ENCODE results near the gene GRIN1. TPM values are rescaled to one million over a fixed set of nuclear protein-coding genes. Genes with fewer than 3 reads are reported as not detected.

Gene GRIN1
- total RNA-seq, 1 donor from 2014 or later: not detected

DNA sequence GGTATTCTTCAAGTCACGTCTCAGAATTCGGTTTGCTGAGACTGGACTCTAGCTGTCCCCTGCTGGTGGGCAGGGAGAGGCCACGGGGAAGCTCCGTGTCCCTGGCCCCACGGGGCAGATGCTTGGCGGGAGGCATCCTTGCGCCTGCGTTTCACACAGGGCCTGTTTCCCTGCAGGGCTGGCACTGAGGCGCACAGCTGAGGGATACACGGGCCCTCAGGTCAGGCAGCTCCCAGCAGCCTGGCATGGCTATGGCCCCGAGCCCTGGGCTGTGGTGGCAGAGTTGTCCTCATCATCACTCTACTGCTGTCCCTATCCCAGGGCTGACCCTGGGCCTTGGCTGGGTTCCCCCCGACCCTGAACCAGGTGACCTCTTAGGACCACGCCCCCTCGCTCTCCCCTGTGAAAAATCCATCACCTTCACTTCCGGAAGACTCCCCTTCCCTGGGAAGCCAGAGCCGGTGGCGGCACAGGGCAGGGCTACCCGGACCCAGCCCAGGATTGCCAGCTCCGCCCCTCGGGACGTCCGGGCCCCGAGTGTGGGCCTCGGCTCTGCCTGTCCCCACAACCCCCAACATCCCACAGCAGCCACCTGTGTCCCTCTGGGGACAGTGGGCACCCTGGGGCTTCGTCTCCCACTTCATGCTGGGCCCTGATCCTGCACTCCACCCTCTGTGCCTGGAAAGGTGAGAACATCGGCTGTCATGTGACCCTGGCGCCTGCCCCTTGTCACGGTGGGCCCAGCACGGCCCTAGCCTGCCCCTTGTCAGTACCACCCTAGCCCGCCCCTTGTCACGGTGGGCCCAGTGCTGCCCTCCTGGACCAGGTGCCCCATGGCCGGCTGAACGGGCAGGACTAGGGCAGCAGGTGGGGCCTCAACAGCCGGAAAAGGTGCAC, 29.5 kb upstream of the GRIN1 start:
- H3K9me3 ChIP-seq (ENCODE audit: low read depth): no peaks in the 10 kb centered on the region
- H3K4me3 ChIP-seq: no peak overlapping the region
- Mint-ChIP-seq H3K4me3 (no peak overlapping the region), H3K4me1 (no peaks in the 10 kb centered on the region), H3K9me3 (no peaks in the 10 kb centered on the region), H3K27ac (no peak overlapping the region), H3K27me3 (ENCODE audit: insufficient read depth, low read depth) (peaks cover 8% of the 10 kb centered on the region), H3K36me3 (peaks cover 1% of the 10 kb centered on the region)
- no peaks in the 10 kb centered on the region for H4K20me1 ChIP-seq (ENCODE audit: low read depth)
- no peaks in the 10 kb centered on the region for H3F3A ChIP-seq (ENCODE audit: low read depth)
- peaks cover 23% of the 10 kb centered on the region for H3K27me3 ChIP-seq
- DNase-seq (ENCODE audit: low spot score): no peak
- no peaks in the 10 kb centered on the region for H3K36me3 ChIP-seq
- H3K4me1 ChIP-seq: peaks cover 4% of the 10 kb centered on the region
- H3K4me2 ChIP-seq: no peak overlapping the region
- no peak overlapping the region for H3K27ac ChIP-seq
- H2AFZ ChIP-seq (replicated peaks): no peak overlapping the region
- no peak overlapping the region for H3K9ac ChIP-seq
- no peaks in the 10 kb centered on the region for H3K79me2 ChIP-seq (ENCODE audit: low read depth)
- TF ChIP-seq EZH2 (IDR thresholded peaks at IDR 0.05) (no peak), EZH2phosphoT487 (IDR thresholded peaks at IDR 0.05) (no peak), CTCF (IDR thresholded peaks at IDR 0.05) (no peak)

DNA sequence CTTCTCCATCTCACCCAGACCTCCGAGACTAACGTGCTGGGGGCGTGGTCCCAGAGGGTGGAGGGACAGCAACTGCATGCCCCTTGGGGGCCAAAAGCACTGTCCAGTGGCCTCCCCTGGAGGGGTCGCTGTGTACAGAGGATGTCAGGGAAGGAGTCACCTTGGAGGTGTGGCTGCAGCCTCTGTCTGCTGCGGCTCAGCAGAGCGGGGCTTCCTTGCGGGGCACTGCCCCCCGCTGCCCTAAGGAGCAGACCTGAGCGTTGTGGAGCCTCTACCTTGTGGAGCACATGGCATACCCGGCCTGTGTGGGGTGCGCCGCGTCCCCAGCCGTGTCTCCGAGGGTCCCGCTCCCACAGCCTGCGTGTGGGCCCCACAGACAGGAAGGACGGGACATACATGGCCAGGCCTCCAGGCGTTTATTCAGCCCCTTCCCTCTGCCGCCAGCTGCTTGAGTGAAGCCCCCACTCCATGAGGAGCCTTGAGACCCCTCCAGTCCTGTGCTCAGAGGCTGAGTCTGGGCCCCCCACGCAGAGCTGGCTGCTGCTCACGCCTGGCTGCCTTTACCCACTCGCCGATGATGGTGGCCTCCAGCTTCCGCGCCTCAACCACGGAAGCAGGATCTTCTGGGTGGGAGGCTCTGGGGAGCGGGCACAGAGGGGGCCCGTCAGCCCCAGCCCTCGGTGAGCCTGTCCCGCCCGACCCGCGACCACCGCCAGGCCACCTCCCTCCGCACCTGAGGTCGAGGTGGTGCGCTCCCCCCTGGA, 28.6 kb upstream of the GRIN1 start:
- Mint-ChIP-seq H3K27ac (no peak overlapping the region), H3K9me3 (no peaks in the 10 kb centered on the region), H3K36me3 (no peaks in the 10 kb centered on the region), H3K4me1 (no peaks in the 10 kb centered on the region), H3K4me3 (no peak overlapping the region), H3K27me3 (ENCODE audit: insufficient read depth, low read depth) (peaks cover 5% of the 10 kb centered on the region)
- no peak overlapping the region for H3K4me3 ChIP-seq
- no peaks in the 10 kb centered on the region for H3K79me2 ChIP-seq (ENCODE audit: low read depth)
- peaks cover 8% of the 10 kb centered on the region for H3K4me1 ChIP-seq
- no peak overlapping the region for H2AFZ ChIP-seq (replicated peaks)
- DNase-seq (ENCODE audit: low spot score): no peak
- no peak for TF ChIP-seq EZH2 (IDR thresholded peaks at IDR 0.05)
- no peaks in the 10 kb centered on the region for H3K36me3 ChIP-seq
- H3K9ac ChIP-seq: no peak overlapping the region
- no peaks in the 10 kb centered on the region for H3F3A ChIP-seq (ENCODE audit: low read depth)
- H3K9me3 ChIP-seq (ENCODE audit: low read depth): no peaks in the 10 kb centered on the region
- peaks cover 31% of the 10 kb centered on the region for H3K27me3 ChIP-seq
- H4K20me1 ChIP-seq (ENCODE audit: low read depth): no peaks in the 10 kb centered on the region
- H3K4me2 ChIP-seq: no peak overlapping the region
- no peak overlapping the region for H3K27ac ChIP-seq

GRCh38 chr9:137110911-137111787, 27.8 kb upstream of the GRIN1 start:
- Histone ChIP-seq H3K9me3 (ENCODE audit: low read depth) (no peaks in the 10 kb centered on the region), H3K4me2 (no peak overlapping the region), H3K27me3 (peaks cover 39% of the 10 kb centered on the region), H3K79me2 (ENCODE audit: low read depth) (no peaks in the 10 kb centered on the region), H3K4me3 (no peak overlapping the region), H3K36me3 (no peaks in the 10 kb centered on the region), H4K20me1 (ENCODE audit: low read depth) (no peaks in the 10 kb centered on the region), H3K4me1 (peaks cover 8% of the 10 kb centered on the region), H2AFZ (replicated peaks) (no peak overlapping the region), H3K27ac (no peak overlapping the region), H3K9ac (no peak overlapping the region), H3F3A (ENCODE audit: low read depth) (no peaks in the 10 kb centered on the region)
- Mint-ChIP-seq H3K36me3 (no peaks in the 10 kb centered on the region), H3K27ac (no peak overlapping the region), H3K4me1 (no peaks in the 10 kb centered on the region), H3K9me3 (no peaks in the 10 kb centered on the region), H3K4me3 (no peak overlapping the region), H3K27me3 (ENCODE audit: insufficient read depth, low read depth) (peaks cover 8% of the 10 kb centered on the region)
- DNase-seq (ENCODE audit: low spot score): no peak
- TF ChIP-seq CTCF (IDR thresholded peaks at IDR 0.05): no peak
- TF ChIP-seq EZH2phosphoT487 (IDR thresholded peaks at IDR 0.05): no peak
- no peak for TF ChIP-seq EZH2 (IDR thresholded peaks at IDR 0.05)
